ENCODE results near the gene RAP2A. TPM values are rescaled to one million over a fixed set of nuclear protein-coding genes. Genes with fewer than 3 reads are reported as not detected.

RAP2A gene
- total and polyA plus RNA-seq, 10 of the 15 experiments (the other 5 are each of a cell fraction or from before 2014, with no cell fraction given), result 3.5 to 35.1 (median 14.9) TPM

GRCh38 chr13:97432917-97433726 lies 847 bp upstream of the RAP2A start (continued):
- TF ChIP-seq HDAC6 (IDR thresholded peaks at IDR 0.05; ENCODE audit: unreplicated experiment), result no peak
- TF ChIP-seq IRF4 (IDR thresholded peaks at IDR 0.05; ENCODE audit: low read depth, low read length), result peak; percentile 77; the same call in 1 of the 2 replicates
- no peak for TF ChIP-seq RBBP5 (conservative IDR thresholded peaks at IDR 0.05)
- TF ChIP-seq TARDBP (IDR thresholded peaks at IDR 0.05; ENCODE audit: borderline replicate concordance), result no peak
- 0 out of 2 replicates have a peak, but pooled peaks have one; percentile 44 for TF ChIP-seq SMAD5 (IDR thresholded peaks at IDR 0.05; ENCODE audit: low read depth)
- TF ChIP-seq ZBTB33 (IDR thresholded peaks at IDR 0.05), result no peak
- peak; percentile 34; the same call in 1 of the 2 replicates for TF ChIP-seq CHD1 (IDR thresholded peaks at IDR 0.05; ENCODE audit: low read depth, low read length)
- peak; percentile 76; the same call in 1 of the 2 replicates for TF ChIP-seq ESRRA (IDR thresholded peaks at IDR 0.05; ENCODE audit: low read length)
- no peak for TF ChIP-seq ZBTB4 (CRISPR knock-in tag; IDR thresholded peaks at IDR 0.05)
- no peak for TF ChIP-seq JUND (IDR thresholded peaks at IDR 0.05; ENCODE audit: low read depth, low read length)
- peak; percentile 85 for TF ChIP-seq ELK1 (IDR thresholded peaks at IDR 0.05; ENCODE audit: low read depth, low read length)
- no peak for TF ChIP-seq ZNF592 (IDR thresholded peaks at IDR 0.05)
- 0 out of 2 replicates have a peak, but pooled peaks have one; percentile 55 for TF ChIP-seq ZSCAN29 (IDR thresholded peaks at IDR 0.05)
- TF ChIP-seq MXI1 (IDR thresholded peaks at IDR 0.05; ENCODE audit: low read depth, low read length), result peak; percentile 74
- 0 out of 2 replicates have a peak, but pooled peaks have one; percentile 39 for TF ChIP-seq FOXM1 (IDR thresholded peaks at IDR 0.05; ENCODE audit: low read depth, low read length)
- no peak for TF ChIP-seq MEF2A (IDR thresholded peaks at IDR 0.05; ENCODE audit: insufficient read depth, low read depth, low read length)
- 0 out of 2 replicates have a peak, but pooled peaks have one; percentile 75 for TF ChIP-seq RB1 (IDR thresholded peaks at IDR 0.05; ENCODE audit: borderline replicate concordance)
- TF ChIP-seq TCF7 (IDR thresholded peaks at IDR 0.05; ENCODE audit: borderline replicate concordance), result no peak
- TF ChIP-seq NBN (IDR thresholded peaks at IDR 0.05), result peak; percentile 71
- peak; percentile 61; the same call in 1 of the 2 replicates for TF ChIP-seq GABPA (IDR thresholded peaks at IDR 0.05; ENCODE audit: low read depth)
